WERI-Rb-1 (cell line): ENCODE measurements around the gene VAV2.
A peak's percentile ranks its signal among the peaks of the same experiment; 100 is the strongest.

ENCODE experiments used
- DNase-seq: peaks from one replicate; pipeline ENCODE4 v3.0.0-alpha.2; 2020
- H3K27ac ChIP-seq: fragments of 250-450 bp; sonication (Bioruptor Pico); 2 replicates; pipeline ENCODE4 v1.5.1; 2020; ENCODE audit warnings: mild to moderate bottlenecking, moderate library complexity
- H3K27me3 ChIP-seq: fragments of 250-450 bp; sonication (Bioruptor Pico); 2 replicates; pipeline ENCODE4 v1.5.1; 2021; ENCODE audit warnings: mild to moderate bottlenecking, low read depth, moderate library complexity; ENCODE audit not compliant: insufficient read depth, severe bottlenecking
- H3K36me3 ChIP-seq: fragments of 250-450 bp; sonication (Bioruptor Pico); 2 replicates; pipeline ENCODE4 v1.5.1; 2020; ENCODE audit warnings: mild to moderate bottlenecking, moderate library complexity
- H3K4me3 ChIP-seq: 2 replicates; pipeline ENCODE4 v1.5.1; 2011; ENCODE audit warnings: low read depth, mild to moderate bottlenecking, control low read depth, low read length
- H3K9me3 ChIP-seq: fragments of 250-450 bp; sonication (Bioruptor Pico); 2 replicates; pipeline ENCODE4 v1.5.1; 2021; ENCODE audit warnings: mild to moderate bottlenecking, moderate library complexity; ENCODE audit not compliant: severe bottlenecking
- CTCF ChIP-seq: IDR thresholded peaks from 2 replicates; pipeline ENCODE4 v1.5.1; 2011; ENCODE audit warnings: low read depth, mild to moderate bottlenecking, control low read depth, inconsistent platforms, low read length

VAV2 gene

DNA sequence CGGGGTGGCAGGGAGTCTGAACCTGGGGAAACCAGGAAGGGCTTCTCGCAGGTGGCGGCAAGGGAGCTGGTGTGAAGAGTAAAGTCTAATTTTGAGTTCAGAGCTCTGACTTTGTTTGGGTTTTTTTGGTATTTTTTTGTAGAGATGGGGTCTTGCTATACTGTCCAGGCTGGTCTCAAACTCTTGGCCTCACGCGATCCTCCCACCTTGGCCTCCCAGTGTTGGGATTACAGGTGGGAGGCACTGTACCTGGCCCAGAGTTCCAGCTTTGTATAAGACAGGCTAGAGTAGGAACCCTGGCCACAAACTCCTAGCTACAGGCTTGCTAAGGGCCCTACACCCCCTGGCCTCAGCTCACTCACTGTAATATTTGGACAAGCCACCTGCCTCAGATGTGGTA lies 148.9 kb downstream of the VAV2 start:
- Histone ChIP-seq H3K9me3 (no peaks in the 10 kb centered on the region), H3K27ac (no peak overlapping the region), H3K4me3 (no peak overlapping the region), H3K36me3 (no peaks in the 10 kb centered on the region), H3K27me3 (no peaks in the 10 kb centered on the region)
- TF ChIP-seq CTCF = no peak
- DNase-seq = no peak

- no peaks in the 10 kb centered on the region for H3K9me3 ChIP-seq
- no peak for TF ChIP-seq CTCF
- no peak overlapping the region for H3K4me3 ChIP-seq
- H3K27ac ChIP-seq = no peak overlapping the region
- no peak for DNase-seq
- no peaks in the 10 kb centered on the region for H3K36me3 ChIP-seq
- no peaks in the 10 kb centered on the region for H3K27me3 ChIP-seq
Observed at GRCh38 chr9:133842721-133843227, 149.3 kb downstream of the VAV2 start.

DNA sequence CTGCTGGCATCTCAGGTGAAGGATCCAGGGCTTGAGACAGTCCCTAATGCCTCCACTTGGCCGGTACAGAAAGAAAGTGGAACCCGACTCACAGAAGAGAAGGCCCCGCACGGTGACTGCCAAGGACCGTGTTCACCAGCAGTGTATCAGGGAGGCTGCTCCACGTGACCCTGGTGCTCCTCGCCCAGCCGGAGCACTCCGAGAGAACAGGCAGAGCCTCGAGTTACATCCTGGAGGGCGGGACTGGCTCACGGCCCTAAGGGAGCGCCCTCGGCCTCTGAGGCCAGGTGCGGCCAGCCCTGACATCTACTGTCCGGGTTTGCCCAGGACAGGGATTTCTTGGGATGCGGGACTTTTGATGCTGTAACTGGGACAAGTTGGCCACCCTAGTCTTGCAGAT lies 149.9 kb downstream of the VAV2 start:
- no peak for TF ChIP-seq CTCF

GRCh38 chr9:133841167-133841812 lies 150.8 kb downstream of the VAV2 start:
- H3K9me3 ChIP-seq = no peaks in the 10 kb centered on the region
- no peaks in the 10 kb centered on the region for H3K27me3 ChIP-seq
- H3K36me3 ChIP-seq = no peaks in the 10 kb centered on the region
- H3K4me3 ChIP-seq = no peak overlapping the region
- TF ChIP-seq CTCF = no peak
- H3K27ac ChIP-seq = no peak overlapping the region; the same call in 1 of the 2 replicates
- DNase-seq = no peak

More for the DNA sequence above, 149.9 kb downstream of the VAV2 start:
- no peak for DNase-seq
- Histone ChIP-seq H3K27ac (no peak overlapping the region), H3K27me3 (no peaks in the 10 kb centered on the region), H3K9me3 (no peaks in the 10 kb centered on the region), H3K36me3 (no peaks in the 10 kb centered on the region), H3K4me3 (no peak overlapping the region)

DNA sequence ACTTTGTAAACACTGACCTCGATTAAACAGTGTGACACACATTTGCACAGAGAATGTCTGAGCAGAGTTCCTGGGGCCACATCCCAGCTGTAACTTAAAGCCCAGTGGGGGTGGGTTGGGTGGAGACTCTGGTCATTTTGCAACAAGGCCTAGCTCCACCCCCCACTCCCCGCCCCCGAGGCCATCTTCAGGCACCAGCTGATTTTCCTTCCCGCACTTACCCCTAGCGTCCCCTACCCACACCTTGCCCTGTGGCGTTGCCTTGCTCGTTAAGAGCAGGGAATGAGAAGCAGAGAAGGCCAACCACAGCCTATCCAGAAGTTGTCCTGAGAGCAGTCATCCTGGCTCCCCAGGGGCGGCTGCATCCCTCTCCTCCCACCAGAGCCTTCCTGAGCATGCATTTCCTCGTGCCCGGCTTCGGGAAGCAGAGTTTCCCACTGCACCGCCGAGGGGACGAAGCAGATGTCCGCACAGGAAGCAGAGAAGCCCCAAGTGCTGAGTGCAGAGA lies 152.2 kb downstream of the VAV2 start:
- Histone ChIP-seq H3K27me3 (no peaks in the 10 kb centered on the region), H3K36me3 (no peaks in the 10 kb centered on the region), H3K9me3 (no peaks in the 10 kb centered on the region), H3K27ac (peak overlapping the region; percentile 43; the same call in 1 of the 2 replicates), H3K4me3 (no peak overlapping the region)
- TF ChIP-seq CTCF = no peak
- peak; percentile 36 for DNase-seq
